GM12892 (cell line): ENCODE measurements around the gene MTFR1L.

ENCODE experiments used
- DNase-seq: peaks from one replicate; pipeline ENCODE4 v3.0.0; 2011; ENCODE audit not compliant: insufficient read length
- FAIRE-seq: peaks from 2 replicates; lab custom pipeline; 2011; peaks lifted over from hg19 to GRCh38; lab: Jason Lieb, UNC
- POLR2A ChIP-seq: IDR thresholded peaks from 2 replicates; pipeline ENCODE4 v1.6.1; 2011; ENCODE audit warnings: low read depth, low read length, control low read depth
- POLR2AphosphoS5 ChIP-seq: IDR thresholded peaks from 2 replicates; pipeline ENCODE4 v1.6.1; 2011; ENCODE audit warnings: low read depth, low read length, control low read depth
- TAF1 ChIP-seq: IDR thresholded peaks from 2 replicates; pipeline ENCODE4 v1.6.1; 2011; ENCODE audit warnings: low read depth, mild to moderate bottlenecking, control low read depth, low read length, borderline replicate concordance

The MTFR1L gene

GRCh38 chr1:25779894-25780293, 39.9 kb upstream of the MTFR1L start:
- FAIRE-seq (no peak), DNase-seq (no peak)
- TF ChIP-seq POLR2AphosphoS5 (no peak), TAF1 (no peak), POLR2A (no peak)

- TF ChIP-seq POLR2A (no peak), POLR2AphosphoS5 (no peak), TAF1 (no peak)
- DNase-seq: no peak
- FAIRE-seq: no peak
Measured at GRCh38 chr1:25780318-25781129, 39.2 kb upstream of the MTFR1L start.

- TF ChIP-seq TAF1: no peak
- no peak for TF ChIP-seq POLR2A
- no peak for TF ChIP-seq POLR2AphosphoS5
- FAIRE-seq: no peak
- DNase-seq: no peak
Measured at GRCh38 chr1:25781130-25781433, 38.7 kb upstream of the MTFR1L start.

GRCh38 chr1:25782608-25783201, 37.0 kb upstream of the MTFR1L start:
- no peak for DNase-seq
- no peak for TF ChIP-seq TAF1
- TF ChIP-seq POLR2AphosphoS5: no peak
- TF ChIP-seq POLR2A: no peak
- no peak for FAIRE-seq

GRCh38 chr1:25784575-25785051, 35.1 kb upstream of the MTFR1L start:
- no peak for FAIRE-seq
- TF ChIP-seq POLR2AphosphoS5 (no peak), POLR2A (no peak), TAF1 (no peak)
- DNase-seq: no peak

- TF ChIP-seq POLR2AphosphoS5 (no peak), TAF1 (no peak)
- DNase-seq (no peak), FAIRE-seq (no peak)
Measured at GRCh38 chr1:25785333-25786067, 34.3 kb upstream of the MTFR1L start.

- DNase-seq (no peak), FAIRE-seq (no peak)
- TF ChIP-seq POLR2AphosphoS5 (no peak), TAF1 (no peak)
Measured at GRCh38 chr1:25786887-25787759, 32.6 kb upstream of the MTFR1L start.

- no peak for TF ChIP-seq POLR2A
- TF ChIP-seq POLR2AphosphoS5: no peak
- TF ChIP-seq TAF1: no peak
Measured at GRCh38 chr1:25787760-25788166, 32.0 kb upstream of the MTFR1L start.

GRCh38 chr1:25790472-25790871, 29.3 kb upstream of the MTFR1L start:
- no peak for FAIRE-seq
- no peak for DNase-seq
- no peak for TF ChIP-seq POLR2A
- TF ChIP-seq POLR2AphosphoS5: no peak
- TF ChIP-seq TAF1: no peak

More at GRCh38 chr1:25787760-25788166, 32.0 kb upstream of the MTFR1L start:
- DNase-seq: no peak
- FAIRE-seq: no peak

GRCh38 chr1:25792115-25792514, 27.6 kb upstream of the MTFR1L start:
- FAIRE-seq (no peak), DNase-seq (no peak)
- TF ChIP-seq TAF1: no peak
- TF ChIP-seq POLR2A: no peak
- no peak for TF ChIP-seq POLR2AphosphoS5

- no peak for TF ChIP-seq POLR2A
- no peak for TF ChIP-seq POLR2AphosphoS5
- TF ChIP-seq TAF1: no peak
- DNase-seq: no peak
- peak; percentile 30 for FAIRE-seq
Measured at GRCh38 chr1:25793585-25794170, 26.1 kb upstream of the MTFR1L start.
